KOPT-K1 (cell line): ENCODE measurements around the gene LDLRAD4.

Experiments used
- H3K27ac ChIP-seq: fragments of 200-600 bp; sonication (generic); 2 replicates; pipeline ENCODE4 v1.5.1; 2016; ENCODE audit warnings: antibody characterized with exemption, mild to moderate bottlenecking, low read depth, low read length; ENCODE audit not compliant: poor library complexity, severe bottlenecking
- H3K36me3 ChIP-seq: fragments of 200-600 bp; sonication (generic); 2 replicates; pipeline ENCODE4 v1.5.1; 2017; ENCODE audit warnings: antibody characterized with exemption, mild to moderate bottlenecking, low read length, moderate library complexity; ENCODE audit not compliant: insufficient read depth
- H3K9me3 ChIP-seq: fragments of 200-600 bp; sonication (generic); 2 replicates; pipeline ENCODE4 v1.5.1; 2017; ENCODE audit warnings: antibody characterized with exemption, low read length, mild to moderate bottlenecking; ENCODE audit not compliant: insufficient read depth, poor library complexity, severe bottlenecking

LDLRAD4 gene

GRCh38 chr18:13502585-13502984 is 284.0 kb downstream of the LDLRAD4 start:
- Histone ChIP-seq H3K27ac (no peak overlapping the region), H3K9me3 (peaks cover 8% of the 10 kb centered on the region), H3K36me3 (peaks cover 88% of the 10 kb centered on the region)

- Histone ChIP-seq H3K27ac (no peak overlapping the region), H3K36me3 (peaks cover 86% of the 10 kb centered on the region), H3K9me3 (peaks cover under 1% of the 10 kb centered on the region)
Observed at GRCh38 chr18:13503836-13504235, 285.3 kb downstream of the LDLRAD4 start.

- Histone ChIP-seq H3K9me3 (no peaks in the 10 kb centered on the region), H3K27ac (no peak overlapping the region), H3K36me3 (peaks cover 86% of the 10 kb centered on the region)
Observed at GRCh38 chr18:13505780-13506345, 287.3 kb downstream of the LDLRAD4 start.

- Histone ChIP-seq H3K36me3 (peaks cover 81% of the 10 kb centered on the region), H3K27ac (no peak overlapping the region), H3K9me3 (no peaks in the 10 kb centered on the region)
Observed at GRCh38 chr18:13510594-13510993, 292.0 kb downstream of the LDLRAD4 start.

- Histone ChIP-seq H3K9me3 (peaks cover 5% of the 10 kb centered on the region), H3K36me3 (peaks cover 90% of the 10 kb centered on the region), H3K27ac (no peak overlapping the region)
Observed at GRCh38 chr18:13511961-13512577, 293.5 kb downstream of the LDLRAD4 start.

GRCh38 chr18:13513021-13513420 is 294.5 kb downstream of the LDLRAD4 start:
- no peak overlapping the region for H3K27ac ChIP-seq
- peaks cover 9% of the 10 kb centered on the region for H3K9me3 ChIP-seq
- peaks cover 91% of the 10 kb centered on the region for H3K36me3 ChIP-seq

GRCh38 chr18:13513481-13513880 is 294.9 kb downstream of the LDLRAD4 start:
- Histone ChIP-seq H3K36me3 (peaks cover 91% of the 10 kb centered on the region), H3K9me3 (peaks cover 9% of the 10 kb centered on the region), H3K27ac (peak overlapping the region; percentile 9)

GRCh38 chr18:13514558-13514957 is 296.0 kb downstream of the LDLRAD4 start:
- peaks cover 92% of the 10 kb centered on the region for H3K36me3 ChIP-seq

GRCh38 chr18:13516855-13517254 is 298.3 kb downstream of the LDLRAD4 start:
- Histone ChIP-seq H3K9me3 (peaks cover 9% of the 10 kb centered on the region), H3K36me3 (peaks cover 97% of the 10 kb centered on the region), H3K27ac (no peak overlapping the region)

More at GRCh38 chr18:13514558-13514957, 296.0 kb downstream of the LDLRAD4 start:
- Histone ChIP-seq H3K27ac (no peak overlapping the region), H3K9me3 (peaks cover 9% of the 10 kb centered on the region)

- no peak overlapping the region for H3K27ac ChIP-seq
Observed at GRCh38 chr18:13517369-13517768, 298.8 kb downstream of the LDLRAD4 start.

GRCh38 chr18:13518382-13518781 is 299.8 kb downstream of the LDLRAD4 start:
- H3K27ac ChIP-seq: no peak overlapping the region
- H3K36me3 ChIP-seq: peaks cover 100% of the 10 kb centered on the region
- peaks cover 9% of the 10 kb centered on the region for H3K9me3 ChIP-seq

More at GRCh38 chr18:13517369-13517768, 298.8 kb downstream of the LDLRAD4 start:
- Histone ChIP-seq H3K36me3 (peaks cover 100% of the 10 kb centered on the region), H3K9me3 (peaks cover 9% of the 10 kb centered on the region)

- Histone ChIP-seq H3K27ac (no peak overlapping the region), H3K9me3 (peaks cover 9% of the 10 kb centered on the region), H3K36me3 (peaks cover 100% of the 10 kb centered on the region)
Observed at GRCh38 chr18:13520306-13520705, 301.7 kb downstream of the LDLRAD4 start.

- H3K9me3 ChIP-seq: peaks cover 9% of the 10 kb centered on the region
- H3K36me3 ChIP-seq: peaks cover 100% of the 10 kb centered on the region
- no peak overlapping the region for H3K27ac ChIP-seq
Observed at GRCh38 chr18:13520741-13521140, 302.2 kb downstream of the LDLRAD4 start.

GRCh38 chr18:13521418-13521817 is 302.9 kb downstream of the LDLRAD4 start:
- peaks cover 100% of the 10 kb centered on the region for H3K36me3 ChIP-seq

GRCh38 chr18:13522256-13522655 is 303.7 kb downstream of the LDLRAD4 start:
- no peak overlapping the region for H3K27ac ChIP-seq
- peaks cover 3% of the 10 kb centered on the region for H3K9me3 ChIP-seq
- H3K36me3 ChIP-seq: peaks cover 100% of the 10 kb centered on the region

More at GRCh38 chr18:13521418-13521817, 302.9 kb downstream of the LDLRAD4 start:
- H3K27ac ChIP-seq: no peak overlapping the region
- H3K9me3 ChIP-seq: peaks cover 7% of the 10 kb centered on the region
